GM12872 (cell line): ENCODE results near the gene S100B.

ENCODE experiments used
- TF ChIP-seq, protein P1 (sequence below): IDR thresholded peaks from 3 replicates; pipeline ENCODE4 v1.5.1; 2011; ENCODE audit warnings: low read depth, mild to moderate bottlenecking, low read length, moderate library complexity; ENCODE audit not compliant: insufficient read depth

Gene S100B

DNA sequence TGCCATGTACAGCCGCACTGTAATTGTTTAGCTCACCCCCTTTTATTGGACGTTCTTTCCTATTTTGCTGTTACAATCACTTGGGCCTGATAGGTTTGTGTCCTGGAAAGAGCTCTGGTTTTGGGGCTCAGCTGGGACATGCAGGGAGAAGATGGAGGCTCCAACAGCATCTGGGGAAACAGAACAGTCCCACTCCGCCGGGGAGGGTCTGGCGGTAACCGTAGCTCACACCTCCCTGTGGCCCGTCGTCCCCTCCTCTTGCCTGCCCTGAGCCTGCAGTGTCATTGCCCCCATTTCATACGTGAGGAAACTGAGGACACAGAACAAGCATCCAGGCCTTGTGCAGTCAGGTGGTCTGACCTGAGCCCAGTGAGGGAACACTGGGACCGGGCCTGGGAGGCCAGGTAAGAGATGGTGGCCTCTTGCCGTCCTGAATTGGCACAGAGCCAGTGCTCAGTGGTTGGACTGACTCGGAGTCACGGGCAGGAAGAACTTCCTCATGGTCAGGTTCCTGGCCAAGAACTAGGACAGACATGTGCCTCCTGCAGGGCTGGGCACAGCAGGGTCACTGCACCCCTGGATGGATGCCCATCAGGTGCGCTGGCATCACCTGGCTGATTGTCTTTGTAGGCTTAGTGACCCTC, 41.8 kb downstream of the S100B start:
- TF ChIP-seq, protein P1, sequence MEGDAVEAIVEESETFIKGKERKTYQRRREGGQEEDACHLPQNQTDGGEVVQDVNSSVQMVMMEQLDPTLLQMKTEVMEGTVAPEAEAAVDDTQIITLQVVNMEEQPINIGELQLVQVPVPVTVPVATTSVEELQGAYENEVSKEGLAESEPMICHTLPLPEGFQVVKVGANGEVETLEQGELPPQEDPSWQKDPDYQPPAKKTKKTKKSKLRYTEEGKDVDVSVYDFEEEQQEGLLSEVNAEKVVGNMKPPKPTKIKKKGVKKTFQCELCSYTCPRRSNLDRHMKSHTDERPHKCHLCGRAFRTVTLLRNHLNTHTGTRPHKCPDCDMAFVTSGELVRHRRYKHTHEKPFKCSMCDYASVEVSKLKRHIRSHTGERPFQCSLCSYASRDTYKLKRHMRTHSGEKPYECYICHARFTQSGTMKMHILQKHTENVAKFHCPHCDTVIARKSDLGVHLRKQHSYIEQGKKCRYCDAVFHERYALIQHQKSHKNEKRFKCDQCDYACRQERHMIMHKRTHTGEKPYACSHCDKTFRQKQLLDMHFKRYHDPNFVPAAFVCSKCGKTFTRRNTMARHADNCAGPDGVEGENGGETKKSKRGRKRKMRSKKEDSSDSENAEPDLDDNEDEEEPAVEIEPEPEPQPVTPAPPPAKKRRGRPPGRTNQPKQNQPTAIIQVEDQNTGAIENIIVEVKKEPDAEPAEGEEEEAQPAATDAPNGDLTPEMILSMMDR = no peak

DNA sequence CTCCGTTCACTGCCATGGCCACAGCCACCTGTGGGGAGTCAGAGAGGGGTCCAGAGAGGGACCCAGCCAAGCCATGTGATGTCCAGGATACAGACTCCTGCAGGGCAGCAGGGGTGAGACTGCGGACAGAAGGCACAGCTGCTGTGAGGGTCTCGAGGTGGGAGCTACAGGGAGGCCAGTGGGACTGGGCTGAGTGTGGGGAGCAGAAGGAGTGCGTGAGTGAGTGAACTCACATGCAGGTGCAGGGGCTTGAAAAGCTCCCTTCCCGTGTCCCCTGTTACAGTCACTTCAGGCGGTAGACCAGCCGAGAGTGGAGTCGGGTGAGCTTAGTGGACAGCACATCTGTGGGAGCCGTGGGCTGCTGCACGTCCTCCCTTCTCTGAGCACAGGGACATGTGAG, 42.4 kb downstream of the S100B start:
- TF ChIP-seq, protein P1 = no peak

DNA sequence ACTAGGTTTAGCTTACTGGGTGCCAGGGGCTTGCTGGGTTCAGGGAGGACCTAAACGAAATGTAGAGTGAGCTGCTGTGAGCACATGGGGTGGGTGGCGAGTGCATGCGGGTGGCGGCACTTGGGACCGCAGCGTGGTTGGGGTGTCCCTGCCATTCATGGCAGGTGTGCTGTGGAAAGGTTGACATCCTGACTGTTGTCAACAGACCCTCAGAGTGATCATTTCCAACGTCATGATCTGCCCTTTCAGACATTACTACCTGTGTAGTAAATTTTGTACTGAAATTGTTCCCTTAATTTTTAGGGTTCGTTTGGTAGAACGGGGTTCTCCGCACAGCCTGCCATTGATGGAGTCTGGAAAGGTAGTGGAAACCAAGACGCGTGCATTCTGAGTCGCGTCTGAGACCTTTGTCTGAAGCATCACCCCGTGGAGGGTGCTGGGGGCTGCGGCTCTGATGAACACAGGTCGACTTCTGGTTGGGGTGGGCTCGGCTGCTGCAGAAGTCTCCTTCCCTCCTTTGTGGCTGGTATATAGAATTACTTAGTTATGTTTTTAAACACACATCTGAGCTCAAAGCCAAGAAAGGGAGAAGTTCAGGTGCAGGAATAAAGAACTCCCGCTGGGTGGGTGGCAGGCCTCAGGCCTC, 43.3 kb downstream of the S100B start:
- TF ChIP-seq, protein P1 = no peak

DNA sequence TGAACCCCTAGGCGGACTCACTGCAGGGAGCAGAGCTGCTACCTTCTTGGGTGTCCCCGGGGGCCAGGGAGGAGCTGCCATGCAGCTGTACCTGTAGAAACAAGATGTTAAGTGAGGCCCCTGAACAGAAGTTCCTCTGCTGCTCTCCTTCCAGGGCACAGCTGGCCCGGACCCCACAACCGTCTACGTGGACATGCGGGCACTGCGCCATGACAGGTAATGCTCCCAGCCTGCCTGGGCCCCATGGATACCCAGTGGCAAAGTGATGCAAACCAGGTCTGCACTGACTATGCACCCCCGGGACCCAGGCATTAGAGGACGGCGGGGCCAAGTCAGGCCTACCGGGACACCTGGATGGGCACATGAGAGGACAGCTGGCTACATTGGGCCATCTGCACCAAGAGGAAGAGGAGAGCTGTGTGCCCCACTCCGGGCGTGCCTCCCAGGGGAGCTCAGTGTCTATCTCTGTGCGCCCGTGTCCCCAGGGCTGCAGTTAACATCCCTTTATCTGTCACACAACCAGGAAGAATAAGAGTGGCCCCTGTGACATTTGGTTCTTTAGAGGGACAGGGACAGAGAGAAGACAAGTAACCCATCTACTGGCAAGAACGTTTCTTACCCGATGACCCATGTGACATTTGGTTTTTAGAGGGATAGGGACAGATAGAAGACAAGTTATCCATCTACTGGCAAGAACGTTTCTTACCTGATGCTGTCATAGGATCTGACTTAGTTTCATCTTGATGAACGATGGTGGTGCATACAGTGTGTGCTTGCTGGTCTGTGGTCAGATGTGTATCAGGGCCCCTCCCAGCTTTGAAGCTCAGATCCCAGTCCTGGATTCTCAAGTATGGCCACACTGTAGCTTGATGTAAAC, 44.1 kb downstream of the S100B start:
- TF ChIP-seq, protein P1 = no peak

DNA sequence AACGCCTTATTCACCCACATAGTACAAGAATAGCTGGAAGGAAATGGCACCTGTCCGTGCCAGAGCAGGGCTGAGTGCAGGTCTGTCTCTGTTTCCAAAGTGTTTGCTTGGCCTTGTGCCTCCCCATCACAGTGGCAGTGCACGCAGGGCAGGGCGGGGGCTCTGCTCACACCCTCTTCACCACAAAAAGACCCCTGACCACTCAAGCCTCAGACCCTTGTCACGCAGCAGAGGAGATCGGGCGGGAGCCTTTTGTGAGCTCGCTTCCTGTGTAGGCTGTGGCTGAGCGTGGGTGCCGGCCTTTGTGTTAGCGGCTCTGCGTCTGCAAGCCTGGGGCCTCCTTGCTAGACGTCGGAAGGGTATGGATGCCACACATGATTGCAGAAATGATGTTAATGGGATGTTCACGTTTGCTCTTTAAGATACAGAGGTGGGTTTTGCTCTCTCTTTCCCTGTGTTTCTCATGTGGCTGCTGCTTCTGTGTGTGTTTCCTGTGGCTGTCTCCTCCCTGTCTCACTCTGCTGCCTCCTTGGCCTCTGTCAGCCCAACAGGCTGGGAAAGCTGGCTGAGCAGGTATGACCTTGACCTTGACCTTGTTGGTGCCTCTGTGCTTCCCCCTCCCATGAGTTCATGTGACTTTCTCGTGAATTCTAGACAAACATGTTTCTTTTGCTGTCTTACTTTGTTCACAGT, 45.4 kb downstream of the S100B start:
- TF ChIP-seq, protein P1 = no peak

DNA sequence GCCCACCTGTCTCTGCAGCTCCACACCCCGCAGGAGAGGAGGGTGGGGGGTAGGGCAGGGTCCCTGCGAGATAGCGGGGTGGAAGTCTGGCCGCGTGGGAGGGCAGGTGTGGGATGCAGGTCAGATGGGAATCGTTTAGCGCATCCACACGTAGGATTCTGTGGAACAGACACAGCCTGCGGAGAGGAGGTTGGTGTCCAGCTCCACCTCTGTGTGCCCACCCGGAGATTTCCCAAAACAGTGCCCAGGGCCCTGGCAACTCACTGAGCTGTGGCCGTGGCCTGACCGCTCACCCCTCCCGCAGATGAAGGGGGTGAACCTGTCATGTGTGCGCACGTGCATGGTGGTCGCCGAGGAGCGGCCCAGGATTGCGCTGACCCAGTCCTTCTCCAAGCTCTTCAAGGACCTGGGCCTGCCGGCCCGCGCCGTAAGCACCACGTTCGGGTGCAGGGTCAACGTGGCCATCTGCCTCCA, 46.9 kb downstream of the S100B start:
- TF ChIP-seq, protein P1 = no peak

DNA sequence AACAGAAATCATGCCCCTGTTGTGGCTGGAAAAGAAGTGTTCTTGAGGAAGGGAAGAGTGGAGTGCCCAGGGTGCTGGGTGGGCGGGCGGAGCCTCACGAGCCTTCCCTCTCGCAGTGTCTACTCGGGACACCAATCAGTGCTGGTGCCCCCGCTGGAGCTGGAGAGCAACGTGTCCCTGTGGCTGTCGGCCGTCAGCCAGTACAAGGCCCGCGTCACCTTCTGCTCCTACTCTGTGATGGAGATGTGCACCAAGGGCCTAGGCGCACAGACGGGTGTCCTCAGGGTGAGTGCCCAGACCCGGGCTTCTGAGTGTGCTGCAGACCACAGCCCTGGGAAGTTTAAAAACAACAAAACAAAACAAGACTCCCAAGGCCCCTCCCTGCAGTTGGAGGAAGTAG, 47.4 kb downstream of the S100B start:
- TF ChIP-seq, protein P1 = no peak
